Measurements from ENCODE around the gene CYBA.
A peak's percentile ranks its signal among the peaks of the same experiment; 100 is the strongest.
"Not testable (repeated sequence)": the region's sequence is repeated elsewhere in the genome, so short reads cannot be mapped to it uniquely, and the experiment has no call there.

Gene CYBA

DNA sequence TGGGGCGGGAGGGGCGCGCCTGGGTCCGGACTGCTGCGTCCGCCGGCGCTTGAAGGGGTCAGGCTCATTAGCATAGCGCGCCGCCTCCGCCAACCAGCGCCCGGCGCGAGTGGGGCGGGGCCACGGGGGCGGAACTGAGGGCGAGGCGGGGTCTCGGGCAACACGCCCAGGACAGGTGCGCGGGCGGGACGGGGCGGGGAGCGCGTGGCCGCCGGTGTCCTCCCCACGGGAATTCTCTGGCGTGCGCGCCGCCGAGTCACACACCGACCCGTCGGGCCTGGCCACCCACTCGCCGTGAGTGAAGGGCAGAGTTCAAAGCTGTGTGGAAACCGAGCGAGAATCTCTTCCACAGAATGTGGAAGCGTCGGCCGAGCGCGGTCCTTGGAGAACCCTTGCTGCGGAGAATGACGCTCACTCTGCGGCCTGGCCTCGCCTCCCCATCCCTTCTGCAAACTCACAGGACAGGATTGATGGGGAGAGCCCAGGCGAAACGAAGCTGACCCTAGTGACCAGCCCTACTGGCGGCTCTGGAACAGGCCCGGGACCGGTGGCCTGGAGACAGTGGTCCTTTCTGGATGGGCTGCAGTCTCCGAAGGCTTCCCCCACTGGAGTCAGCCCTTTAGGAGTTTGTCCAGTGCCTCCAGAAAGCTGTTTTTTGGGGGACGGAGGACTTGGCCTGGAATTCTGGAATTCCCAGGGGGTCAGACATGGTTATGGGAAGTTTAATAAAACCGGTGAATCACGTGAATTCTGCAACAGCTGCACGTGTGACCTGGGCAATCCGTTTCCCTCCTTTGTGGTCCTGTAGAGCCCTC lies 35.8 kb upstream of the CYBA start, which contains the start of gene SNAI3:
Gene SNAI3, minus strand, starts transcription at position 69 of the 815 bp plus-strand sequence. CDS start 101 bp downstream, outside the sequence.
- peak; percentile 78 for DNase-seq (ENCODE audit: low spot score)

DNA sequence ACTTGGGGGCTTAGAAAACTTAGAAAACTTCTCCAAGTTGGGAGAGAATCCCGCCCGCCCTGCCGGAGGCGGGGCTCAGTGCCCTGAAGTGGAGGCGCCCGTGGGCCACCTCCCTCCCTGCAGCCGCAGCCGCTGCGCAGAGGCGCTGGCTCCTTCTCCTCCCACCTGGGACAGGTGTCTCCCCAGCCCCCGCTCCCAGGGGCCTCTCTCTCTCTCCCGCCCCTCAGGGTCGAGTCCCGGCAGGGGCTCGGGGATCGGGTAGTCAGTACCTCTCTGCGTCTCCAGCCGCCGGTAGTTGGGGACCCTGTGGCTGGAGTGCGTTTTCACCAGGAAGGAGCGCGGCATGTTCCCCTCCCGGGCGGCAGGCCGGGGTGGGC lies 35.2 kb upstream of the CYBA start:
- DNase-seq (ENCODE audit: low spot score), result no peak

DNA sequence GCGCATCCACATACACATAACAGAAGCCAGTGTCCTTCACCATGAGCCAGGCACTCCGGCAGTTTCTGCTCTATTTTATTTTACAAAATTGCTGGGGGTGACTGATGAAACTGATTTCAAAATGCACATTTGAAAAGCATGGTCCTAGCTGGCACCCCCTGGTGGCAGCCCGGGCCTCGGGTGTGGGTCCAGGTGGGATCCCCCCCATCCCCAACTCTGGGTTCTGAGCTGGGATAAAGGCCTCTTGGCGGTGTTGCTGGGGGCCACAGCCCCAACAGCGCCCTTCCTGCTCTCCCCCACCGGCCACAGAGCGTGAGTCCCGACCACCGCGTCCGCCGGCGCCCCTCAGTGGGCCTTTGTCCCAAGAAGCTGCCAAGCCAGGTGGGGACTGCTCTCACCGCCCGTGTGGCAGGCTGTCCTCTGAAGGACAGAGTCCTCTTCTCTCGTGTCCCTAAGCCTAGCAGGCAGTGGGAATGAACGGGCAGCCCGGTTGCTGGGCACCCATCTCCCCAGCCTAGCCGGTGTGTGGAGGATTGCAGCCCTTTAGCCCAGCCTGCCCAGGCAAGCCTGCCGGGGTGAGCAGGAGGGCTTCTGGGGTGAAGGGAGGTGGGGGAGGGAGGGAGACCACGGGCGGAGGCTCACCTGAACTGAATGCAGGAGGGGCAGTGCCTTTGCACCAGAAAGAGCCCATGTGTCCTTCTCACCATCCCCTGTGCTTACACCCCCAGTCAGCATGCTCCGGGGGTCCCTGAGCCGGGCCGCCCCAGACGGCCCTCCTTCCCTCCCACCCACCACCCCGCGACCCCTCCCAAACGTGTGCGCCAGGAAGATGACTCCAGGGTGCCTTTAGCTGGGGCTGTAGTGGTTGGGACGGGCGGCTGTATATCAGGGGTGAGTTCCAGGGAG lies 34.6 kb upstream of the CYBA start:
- no peak for DNase-seq (ENCODE audit: low spot score)

DNA sequence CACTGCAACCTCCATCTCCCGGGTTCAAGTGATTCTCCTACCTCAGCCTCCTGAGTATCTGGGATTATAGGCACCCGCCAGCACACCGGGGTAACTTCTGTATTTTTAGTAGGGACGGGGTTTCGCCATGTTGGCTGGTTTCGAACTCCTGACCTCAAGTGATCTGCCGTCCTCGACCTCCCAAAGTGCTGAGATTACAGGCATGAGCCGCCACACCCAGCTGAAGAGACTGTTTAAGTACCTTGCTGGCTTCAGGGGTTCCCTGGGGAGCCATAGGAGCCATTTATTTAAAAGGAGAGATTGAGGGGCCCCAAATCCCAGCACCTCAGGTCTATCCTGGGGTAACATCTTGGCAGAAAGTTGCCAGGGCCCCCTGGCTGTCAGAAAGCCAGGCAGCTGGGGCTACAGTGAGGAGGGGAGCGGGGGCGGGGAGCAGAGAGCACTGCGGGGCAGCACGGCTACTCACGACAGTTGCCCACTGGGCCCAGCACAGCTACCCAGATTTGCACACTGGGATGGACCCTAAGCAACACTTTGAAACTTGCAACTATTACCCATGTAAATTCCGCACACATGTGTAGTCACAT lies 33.8 kb upstream of the CYBA start:
- DNase-seq (ENCODE audit: low spot score), result no peak

DNA sequence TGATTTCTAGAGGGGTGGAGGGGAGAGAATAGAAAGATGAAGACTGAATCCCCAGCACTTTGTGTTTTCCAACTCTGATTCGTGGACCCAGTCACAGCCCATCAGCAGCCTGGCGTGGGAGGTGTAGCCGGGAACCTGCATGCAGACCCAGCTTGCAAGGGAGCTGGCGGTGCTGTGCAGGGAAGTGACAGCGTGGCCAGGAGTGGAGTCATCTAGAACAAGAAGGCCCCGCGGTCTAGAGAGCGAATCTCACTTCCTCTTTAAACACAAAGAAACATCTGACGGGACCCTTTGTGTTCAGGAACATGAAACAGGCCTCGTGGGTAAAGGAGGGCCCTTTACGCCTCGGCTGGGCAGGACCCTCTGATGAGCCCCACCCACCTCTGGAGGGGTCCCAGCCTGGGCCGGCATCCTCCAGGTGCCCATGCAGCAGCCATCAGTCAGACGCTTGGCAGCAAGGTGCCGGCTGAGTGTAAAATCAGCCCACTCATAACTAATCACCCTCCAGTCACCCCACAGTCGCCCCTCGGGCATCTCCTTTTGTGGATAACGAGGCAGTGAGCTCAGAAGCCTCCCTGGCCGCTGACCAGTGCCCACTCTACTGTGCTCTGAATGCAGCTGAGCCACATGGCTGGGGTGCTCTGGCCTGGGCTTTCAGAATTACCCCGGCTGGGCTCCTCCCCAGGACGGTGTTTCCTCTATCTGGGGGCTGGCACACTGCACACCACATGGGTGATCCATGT lies 31.0 kb upstream of the CYBA start:
- DNase-seq (ENCODE audit: low spot score), result peak; percentile 71

DNA sequence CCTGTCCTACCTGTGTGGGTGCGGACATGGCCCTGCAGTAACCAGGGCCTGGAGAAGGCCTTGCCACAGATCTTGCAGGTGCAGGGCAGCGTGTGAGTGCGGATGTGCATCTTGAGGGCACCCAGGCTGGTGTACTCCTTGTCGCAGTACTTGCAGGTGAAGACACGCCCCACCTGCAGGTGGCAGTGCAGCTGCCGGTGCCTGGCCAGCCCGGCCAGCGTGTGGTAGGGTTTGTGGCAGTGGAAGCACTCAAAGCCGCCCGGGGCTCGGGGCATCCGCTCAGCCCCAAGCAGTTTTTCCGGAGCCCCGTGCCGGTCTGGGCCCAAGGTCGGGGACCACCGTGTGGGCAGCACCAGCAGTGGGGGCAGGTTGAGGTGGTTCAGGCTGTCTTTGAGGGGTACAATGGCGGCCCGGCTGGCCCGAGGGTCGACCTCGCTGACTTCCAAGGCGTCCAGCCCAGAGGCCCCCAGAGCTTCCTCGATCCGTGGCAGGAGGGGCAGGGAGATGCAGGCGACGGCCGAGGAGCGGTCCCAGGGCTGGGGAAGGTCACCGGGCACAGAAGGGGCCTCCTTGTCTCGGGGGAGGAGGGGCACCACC lies 30.3 kb upstream of the CYBA start:
- peak; percentile 66 for DNase-seq (ENCODE audit: low spot score)

DNA sequence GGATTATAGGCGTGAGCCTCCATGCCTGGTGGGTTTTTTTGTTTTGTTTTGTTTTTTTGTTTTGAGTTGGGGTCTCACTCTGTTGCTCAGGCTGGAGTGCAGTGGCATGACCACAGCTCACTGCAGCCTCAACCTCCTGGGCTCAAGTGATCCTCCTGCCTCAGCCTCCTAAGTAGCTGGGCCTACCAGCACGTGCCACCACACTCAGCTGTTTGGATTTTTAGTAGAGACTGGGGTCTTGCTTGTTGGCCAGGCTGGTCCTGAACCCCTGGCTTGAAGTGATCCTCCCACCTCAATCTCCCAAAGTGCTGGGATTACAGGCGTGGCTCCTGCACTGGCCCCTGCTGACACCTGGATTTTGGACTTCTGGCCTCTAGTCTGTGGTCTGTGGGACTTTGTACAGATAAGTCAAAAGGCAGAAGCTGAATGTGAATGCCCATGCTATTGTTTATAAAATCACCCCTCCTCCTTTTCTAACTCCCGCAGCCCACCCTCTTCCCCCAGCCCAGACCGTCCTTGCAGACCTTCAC lies 29.8 kb upstream of the CYBA start:
- DNase-seq (ENCODE audit: low spot score), result no peak

DNA sequence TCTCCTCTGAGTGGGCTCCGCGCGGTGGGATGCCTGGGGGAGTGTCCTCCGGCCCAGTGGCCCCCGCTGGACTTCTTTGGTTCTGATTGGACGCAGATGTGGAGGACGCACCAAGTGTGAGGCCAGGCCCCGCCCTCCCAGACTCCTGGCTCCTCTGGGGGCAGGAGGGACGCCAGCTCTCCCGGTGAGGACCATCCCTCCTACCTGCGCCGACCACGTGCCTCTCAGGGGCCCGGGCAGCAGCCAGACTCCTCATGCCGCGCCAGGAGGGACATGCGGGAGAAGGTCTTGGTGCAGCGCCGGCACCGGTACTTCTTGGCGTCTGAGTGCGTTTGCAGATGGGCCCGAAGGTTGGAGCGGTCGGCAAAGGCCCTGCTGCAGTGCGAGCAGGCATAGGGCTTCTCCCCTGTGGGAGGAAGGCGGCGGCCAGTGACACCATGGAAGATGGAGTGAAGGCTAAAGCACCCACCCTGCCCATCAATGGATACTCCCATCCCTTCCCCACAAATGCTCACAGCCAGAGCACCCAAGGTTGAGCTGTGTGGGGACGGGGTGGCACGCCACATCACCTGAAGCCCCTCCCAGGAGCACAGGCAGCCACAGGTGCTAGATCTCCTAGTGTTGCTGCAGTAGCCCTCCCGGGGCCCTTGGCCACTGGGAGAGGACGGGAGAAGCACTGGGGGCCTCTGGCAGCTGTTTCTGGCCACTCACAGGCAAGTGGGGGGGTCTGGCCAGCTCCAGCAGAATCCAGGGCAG lies 27.5 kb upstream of the CYBA start:
- DNase-seq (ENCODE audit: low spot score), result no peak

DNA sequence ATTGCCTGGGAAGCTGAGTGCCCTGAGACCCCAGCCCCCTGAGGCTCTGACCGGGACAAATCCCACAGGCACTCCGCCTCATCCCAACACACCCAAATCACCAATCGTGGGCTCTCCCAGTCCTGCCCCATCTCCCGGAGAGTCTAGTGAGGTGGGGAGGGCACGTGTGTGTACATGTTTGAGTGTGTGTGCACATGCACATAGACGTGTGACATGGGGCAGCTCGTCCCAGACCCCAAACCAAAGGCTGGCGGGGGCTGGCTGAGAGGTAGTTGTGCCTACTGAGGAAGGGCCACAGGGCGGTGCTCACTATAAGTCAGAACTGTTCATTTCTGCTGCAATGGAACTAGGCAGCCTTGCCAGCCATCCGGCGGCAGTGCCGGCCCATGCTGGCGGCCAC lies 26.9 kb upstream of the CYBA start:
- DNase-seq (ENCODE audit: low spot score), result no peak

DNA sequence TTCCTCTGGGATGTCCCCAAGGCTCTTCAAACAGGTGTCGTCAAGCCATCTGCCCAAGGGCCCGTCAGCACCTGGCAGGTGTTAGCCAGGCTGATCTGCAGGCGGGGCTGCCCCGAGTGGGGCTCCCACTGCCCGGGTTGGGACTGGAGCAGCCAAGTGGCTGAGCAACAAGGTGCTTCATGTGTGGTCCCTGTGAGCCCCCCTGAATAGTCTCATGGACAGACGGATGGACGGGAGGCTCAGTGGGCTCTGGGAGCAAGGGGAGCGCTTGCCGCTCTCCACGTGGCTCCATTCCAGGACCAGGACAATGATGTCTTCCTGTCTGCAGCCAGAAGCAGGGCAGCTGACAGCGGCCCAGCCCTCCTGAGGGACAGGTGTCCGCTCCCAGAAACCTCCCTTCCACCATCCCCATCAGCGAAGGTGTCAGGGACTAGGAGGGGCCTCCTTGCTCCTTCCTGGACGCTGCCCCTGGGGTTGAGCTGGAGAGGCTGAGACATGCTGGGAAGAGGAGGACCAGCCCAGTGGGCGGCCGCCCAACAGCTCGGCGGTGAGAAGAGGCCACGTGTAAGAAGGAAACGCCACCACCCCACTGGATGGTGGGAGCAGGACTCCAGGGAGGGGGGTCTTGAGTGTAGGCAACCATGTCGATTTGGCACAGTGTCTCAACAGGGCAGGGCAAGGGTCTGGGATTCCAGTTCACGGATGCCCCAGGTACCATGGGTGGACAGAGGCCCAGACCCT lies 25.8 kb upstream of the CYBA start:
- no peak for DNase-seq (ENCODE audit: low spot score)

DNA sequence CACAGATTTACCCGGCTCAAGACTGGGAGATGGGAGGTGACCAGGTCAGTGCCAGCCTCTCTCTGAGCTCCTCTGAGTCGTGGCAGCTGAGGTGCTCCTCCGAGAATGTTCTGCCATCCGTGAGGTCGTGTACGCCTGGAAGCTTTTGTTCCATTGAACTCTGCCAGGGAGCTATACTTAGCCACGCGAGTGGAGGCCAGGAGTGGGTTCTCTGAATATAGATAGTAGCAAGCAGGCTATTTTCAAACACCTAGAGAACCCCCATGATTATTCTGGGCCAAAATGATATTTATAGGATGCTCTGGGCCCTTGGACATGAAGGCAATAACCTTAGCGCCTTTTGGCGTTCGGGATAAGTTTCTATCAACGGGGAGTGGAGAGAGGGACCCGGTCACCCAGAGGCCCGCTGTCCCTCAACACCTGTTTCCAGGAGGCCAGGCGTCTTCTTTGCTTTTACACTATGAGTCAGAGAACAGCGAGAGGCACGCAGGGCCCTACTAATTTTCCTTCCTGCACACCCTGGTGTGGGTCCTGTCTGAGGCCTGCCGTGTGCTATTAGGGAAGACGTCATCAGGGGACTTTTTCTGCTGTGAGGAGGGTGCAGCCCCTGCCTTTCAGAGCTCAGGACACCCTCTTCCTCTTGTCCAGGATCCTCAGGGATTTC lies 23.0 kb upstream of the CYBA start:
- DNase-seq (ENCODE audit: low spot score), result no peak

DNA sequence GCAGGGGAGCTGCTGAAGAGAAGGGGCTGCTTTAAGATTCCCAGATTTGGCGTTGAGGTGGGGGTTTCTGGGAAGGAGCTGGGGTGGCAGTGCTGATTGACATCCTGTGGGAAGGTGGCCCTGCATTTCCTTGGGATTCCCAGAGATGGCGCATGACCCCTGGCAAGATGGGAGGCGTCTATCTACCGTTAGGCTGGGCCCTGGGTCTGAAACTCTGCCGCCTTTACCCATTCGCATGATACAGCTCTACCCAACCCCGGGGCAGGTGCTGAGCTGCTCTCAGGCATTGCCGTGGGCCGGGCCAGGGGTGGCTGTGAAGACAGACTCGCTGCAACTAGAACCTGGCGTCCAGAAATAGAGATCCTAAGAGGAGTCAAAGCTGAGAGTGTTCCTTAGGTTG lies 21.9 kb upstream of the CYBA start:
- DNase-seq (ENCODE audit: low spot score), result no peak

DNA sequence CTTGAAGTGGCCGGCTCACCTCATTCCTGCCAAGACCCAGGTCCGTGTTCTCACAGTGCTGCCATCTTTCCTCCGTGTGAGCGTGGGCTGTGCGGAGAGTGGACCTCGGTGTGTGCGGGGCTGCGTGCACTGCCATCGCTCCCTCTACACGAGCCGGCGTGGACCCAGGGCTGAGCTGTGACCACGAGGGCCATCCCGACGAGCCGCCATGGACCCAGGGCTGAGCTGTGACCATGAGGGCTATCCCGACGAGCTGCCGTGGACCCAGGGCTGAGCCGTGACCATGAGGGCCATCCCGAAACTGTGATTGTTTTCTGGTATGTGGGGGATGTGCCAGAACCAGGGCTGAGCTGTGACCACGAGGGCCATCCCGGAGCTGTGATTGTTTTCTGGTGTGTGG lies 21.0 kb upstream of the CYBA start:
- DNase-seq (ENCODE audit: low spot score), result no peak

DNA sequence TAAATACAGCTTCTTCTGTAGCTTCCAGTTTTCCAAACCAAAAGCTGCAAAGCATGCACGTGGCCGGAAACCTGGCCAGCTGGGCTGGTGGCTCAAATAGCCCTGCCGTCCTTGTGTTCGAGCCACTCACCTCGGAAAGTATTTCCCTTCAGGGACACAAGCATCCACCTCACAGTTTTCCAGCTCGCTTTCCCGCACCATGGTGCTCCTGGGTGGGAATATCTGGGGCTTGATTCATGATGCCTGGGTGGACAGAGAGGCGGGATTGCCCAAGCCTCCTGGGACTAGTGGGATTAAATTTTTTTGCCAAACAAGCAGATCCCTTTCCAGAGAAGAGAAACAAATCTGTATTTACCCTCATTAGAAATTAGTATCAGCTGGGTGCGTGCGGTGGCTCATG lies 19.1 kb upstream of the CYBA start:
- DNase-seq (ENCODE audit: low spot score), result no peak

DNA sequence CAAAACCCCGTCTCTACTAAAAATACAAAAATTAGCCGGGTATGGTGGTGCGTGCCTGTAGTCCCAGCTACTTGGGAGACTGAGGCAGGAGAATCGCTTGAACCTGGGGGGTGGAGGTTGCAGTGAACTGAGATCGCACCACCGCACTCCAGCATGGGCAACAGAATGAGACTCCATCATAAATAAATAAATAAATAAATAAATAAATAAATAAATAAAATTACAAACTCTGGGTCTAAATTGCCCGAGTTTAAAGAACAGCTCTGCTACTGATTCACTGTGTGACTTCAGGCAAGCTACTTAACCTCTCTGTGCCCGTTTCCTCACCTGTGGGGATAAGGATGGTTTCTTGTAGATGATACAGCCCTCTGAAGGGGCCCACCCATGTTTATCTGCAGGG lies 18.6 kb upstream of the CYBA start:
- DNase-seq (ENCODE audit: low spot score), result not testable (repeated sequence)

DNA sequence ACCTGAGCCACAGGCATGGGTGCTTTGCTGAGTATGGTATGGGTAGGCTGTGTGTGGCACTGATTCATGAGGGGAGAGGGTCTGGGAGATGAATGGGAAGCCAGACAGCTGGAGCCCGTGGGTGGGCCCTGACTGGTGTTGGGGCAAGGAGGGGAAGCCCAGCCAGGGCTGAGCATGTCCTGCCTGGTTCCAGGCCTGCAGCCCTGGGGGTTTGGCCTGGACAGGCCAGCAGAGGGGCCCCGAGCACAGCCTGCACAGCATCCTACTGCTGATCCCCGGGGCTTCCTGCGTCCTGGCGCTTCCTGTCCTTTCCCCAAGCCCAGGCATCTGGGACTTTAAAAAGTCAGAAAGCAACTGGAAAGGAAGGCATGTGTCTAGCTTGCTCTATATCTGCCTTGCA lies 16.6 kb upstream of the CYBA start:
- DNase-seq (ENCODE audit: low spot score), result no peak

DNA sequence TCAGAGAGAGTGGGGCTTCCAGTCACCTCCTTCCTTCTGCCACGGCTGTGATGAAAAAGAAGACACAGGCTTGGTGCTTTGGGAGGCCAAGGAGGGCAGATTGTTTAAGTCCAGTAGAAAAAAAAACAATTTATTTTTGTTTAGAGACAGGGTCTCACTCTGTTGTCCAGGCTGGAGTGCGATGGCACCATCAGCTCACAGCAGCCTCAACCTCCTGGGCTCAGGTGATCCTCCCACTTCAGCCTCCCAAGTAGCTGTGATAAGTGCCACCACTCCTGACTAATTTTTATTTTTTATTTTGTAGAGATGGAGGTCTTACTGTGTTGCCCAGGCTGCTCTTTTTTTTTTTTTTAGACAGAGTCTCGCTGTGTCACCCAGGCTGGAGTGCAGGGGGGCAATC lies 14.7 kb upstream of the CYBA start:
- no peak for DNase-seq (ENCODE audit: low spot score)

DNA sequence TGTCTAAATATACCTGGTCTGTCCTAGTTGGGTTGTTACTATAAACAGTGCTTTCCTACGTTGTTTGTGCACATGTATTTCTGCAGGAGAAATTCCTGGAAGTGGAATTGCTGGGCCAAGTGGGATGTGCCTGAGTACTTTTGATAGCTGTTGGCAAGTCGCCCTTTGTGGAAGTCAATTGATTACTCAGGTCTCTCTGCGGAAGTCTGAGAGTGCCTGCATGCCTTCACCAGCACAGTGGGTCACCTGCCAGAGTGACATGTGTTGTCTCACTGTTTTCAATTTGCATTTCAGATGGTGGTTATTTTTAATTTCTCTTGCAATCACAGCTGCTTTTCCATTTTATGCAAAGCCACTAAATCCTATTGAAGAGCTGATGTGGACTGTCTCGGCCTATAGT lies 14.3 kb upstream of the CYBA start:
- no peak for DNase-seq (ENCODE audit: low spot score)

DNA sequence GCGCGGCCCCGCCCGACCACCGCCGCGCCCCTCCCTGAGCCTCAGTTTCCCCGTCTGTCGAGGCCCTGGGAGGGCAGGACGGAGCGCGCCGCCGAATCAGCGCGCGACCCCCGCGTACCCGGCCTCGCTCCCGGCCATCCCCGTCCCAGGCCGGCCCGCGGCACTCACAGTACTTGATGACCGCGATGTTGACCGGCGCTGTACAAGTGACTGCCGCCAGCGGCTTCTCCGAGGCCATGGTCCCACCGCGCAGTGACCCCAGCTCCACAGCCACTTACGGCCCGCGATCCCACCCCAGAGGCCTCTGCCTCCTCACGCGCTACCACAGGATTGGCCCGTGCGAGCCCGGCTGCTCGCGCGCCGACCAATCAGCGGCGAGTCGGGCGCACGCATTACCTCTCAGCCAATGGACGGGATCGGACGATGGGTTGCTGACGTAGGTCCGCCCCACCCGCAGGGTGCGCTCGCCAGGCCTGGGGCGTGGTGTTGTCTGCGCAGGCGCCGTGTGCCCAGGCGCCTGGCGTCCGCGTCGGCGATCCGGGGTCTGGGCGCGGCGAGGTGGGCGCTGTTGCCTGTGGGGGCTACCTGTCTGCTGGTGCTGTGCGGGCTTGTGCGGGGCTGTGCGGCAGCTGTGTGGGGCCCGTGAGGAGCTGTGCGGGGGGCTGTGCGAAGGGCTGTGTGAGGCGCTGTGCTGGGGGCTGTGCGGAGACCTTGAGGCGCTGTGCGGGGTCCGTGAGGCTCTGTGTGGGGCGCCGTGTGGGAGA lies 12.2 kb upstream of the CYBA start, which contains the start of gene MVD:
Gene MVD, minus strand, starts transcription at position 249 of the 764 bp plus-strand sequence. Its CDS starts 11 bp downstream, at position 238.
- DNase-seq (ENCODE audit: low spot score), result peak; percentile 98
